Astrocyte of the cerebellum (primary cell): ENCODE results near the gene NEIL3.

Source experiments
- DNase-seq: peaks from one replicate; pipeline ENCODE4 v3.0.0-alpha.2; 2011; ENCODE audit warnings: low read depth
- H3K4me3 ChIP-seq: 2 replicates; pipeline ENCODE4 v1.5.1; 2011; ENCODE audit warnings: mild to moderate bottlenecking, low read depth, low read length, moderate library complexity
- in situ Hi-C: cut with HindIII; loops from 2 replicates; pipeline ENCODE4 v1.10.0; 2017; ENCODE audit warnings: low sequenced_read_pairs
- TF ChIP-seq, protein P1 (sequence below): IDR thresholded peaks from 2 replicates; pipeline ENCODE4 v1.5.1; 2012; ENCODE audit warnings: low read length, low read depth, moderate library complexity, mild to moderate bottlenecking; ENCODE audit errors: missing control alignments

Gene NEIL3

DNA sequence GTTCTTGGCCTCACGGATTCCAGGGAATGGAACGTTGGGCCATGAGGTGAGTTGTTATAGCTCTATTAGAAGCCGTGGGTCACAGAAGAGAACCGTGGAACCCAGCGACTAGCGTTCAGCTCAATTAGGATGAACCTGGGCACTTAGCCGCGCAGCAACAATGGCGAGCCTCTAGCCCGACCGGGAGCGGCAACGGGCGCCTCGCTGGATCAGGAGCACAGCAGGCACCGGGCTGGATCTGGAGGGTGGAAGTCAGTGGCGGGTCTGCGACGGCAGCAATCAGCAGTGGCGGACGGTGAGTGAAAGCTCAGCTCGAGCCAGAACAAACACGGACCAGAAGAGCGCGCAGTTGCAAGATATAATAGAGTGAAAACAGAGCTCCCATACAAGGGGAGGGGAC is 98.3 kb downstream of the NEIL3 start:
- in situ Hi-C loops: no loop called here
- TF ChIP-seq, protein P1, sequence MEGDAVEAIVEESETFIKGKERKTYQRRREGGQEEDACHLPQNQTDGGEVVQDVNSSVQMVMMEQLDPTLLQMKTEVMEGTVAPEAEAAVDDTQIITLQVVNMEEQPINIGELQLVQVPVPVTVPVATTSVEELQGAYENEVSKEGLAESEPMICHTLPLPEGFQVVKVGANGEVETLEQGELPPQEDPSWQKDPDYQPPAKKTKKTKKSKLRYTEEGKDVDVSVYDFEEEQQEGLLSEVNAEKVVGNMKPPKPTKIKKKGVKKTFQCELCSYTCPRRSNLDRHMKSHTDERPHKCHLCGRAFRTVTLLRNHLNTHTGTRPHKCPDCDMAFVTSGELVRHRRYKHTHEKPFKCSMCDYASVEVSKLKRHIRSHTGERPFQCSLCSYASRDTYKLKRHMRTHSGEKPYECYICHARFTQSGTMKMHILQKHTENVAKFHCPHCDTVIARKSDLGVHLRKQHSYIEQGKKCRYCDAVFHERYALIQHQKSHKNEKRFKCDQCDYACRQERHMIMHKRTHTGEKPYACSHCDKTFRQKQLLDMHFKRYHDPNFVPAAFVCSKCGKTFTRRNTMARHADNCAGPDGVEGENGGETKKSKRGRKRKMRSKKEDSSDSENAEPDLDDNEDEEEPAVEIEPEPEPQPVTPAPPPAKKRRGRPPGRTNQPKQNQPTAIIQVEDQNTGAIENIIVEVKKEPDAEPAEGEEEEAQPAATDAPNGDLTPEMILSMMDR: no peak

DNA sequence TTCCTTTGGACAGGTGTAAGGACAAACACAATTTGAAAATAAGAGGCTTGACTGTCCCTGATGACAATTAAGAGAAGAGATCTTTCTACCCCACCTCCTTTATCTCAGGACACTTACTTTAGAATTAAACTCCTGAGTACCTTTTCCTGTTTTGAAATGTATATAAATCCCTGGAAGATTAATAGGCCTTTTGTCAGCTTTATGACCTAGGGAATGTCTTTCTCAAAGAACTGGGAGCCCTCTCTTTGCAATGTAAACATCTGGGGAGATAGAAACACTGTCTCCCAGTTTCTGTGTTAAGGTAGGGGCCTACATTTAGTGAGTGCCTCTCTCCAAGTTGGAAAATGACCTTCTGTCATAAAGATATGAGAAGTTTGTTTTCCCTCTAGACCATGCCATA is 100.9 kb downstream of the NEIL3 start:
- in situ Hi-C loops: no loop called here
- TF ChIP-seq, protein P1: no peak

More for the DNA sequence above, 98.3 kb downstream of the NEIL3 start:
- no peak overlapping the region for H3K4me3 ChIP-seq
- no peak for DNase-seq

DNA sequence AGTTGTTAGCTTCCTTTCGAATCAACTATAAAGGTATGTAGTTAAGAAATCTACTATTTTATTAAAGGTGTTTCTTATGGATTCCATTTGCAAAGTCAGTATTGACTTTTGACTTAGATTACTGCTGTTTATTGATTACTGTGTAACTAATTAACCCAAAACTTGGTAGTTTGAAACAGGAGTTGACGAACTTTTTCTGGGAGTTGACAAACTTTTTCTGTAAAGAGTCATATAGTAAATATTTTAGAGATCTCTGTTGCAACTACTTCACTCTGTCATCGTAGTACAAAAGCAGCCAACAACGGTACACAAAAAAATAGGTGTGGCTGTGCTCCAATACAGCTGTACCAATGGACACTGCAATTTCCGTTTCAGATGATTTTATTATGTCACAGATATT is 102.3 kb downstream of the NEIL3 start:
- in situ Hi-C loops: no loop called here
- no peak for DNase-seq
- TF ChIP-seq, protein P1: no peak
- no peak overlapping the region for H3K4me3 ChIP-seq

More for the DNA sequence above, 100.9 kb downstream of the NEIL3 start:
- no peak overlapping the region for H3K4me3 ChIP-seq
- DNase-seq: no peak
